Measurements from ENCODE around the gene SMTN.

The SMTN gene

DNA sequence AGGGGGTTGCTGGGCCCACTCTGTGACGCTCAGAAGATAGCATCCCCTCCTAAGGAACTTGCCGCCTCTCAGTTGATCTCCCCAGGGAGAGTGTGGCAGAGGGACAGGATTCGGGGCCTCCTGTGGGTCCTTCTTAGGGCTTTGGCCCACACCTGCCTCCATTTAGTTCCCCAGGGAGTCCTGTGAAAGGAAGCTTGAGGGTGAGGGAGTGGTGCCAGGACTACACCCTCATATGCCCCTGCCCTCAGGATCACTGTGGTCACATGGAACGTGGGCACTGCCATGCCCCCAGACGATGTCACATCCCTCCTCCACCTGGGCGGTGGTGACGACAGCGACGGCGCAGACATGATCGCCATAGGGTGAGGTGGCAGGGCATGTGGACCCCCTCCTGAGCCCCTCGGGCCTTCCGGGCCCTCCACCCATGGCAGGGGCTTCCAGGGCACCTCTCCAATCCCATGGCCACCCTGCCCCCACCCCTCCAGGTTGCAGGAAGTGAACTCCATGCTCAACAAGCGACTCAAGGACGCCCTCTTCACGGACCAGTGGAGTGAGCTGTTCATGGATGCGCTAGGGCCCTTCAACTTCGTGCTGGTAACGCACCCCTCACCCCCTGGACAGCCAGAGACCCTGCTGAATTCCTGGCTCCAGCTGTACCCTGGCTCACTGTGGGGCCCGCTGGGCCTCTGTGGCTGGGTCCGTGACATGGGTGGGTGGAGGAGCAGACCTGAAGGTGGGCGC is 45.2 kb downstream of the SMTN start:
- Histone ChIP-seq H3K27ac (no peak overlapping the region), H3K4me3 (no peak overlapping the region)
- DNase-seq (ENCODE audit: low spot score) = no peak
- no peak for TF ChIP-seq CTCF (IDR thresholded peaks at IDR 0.05)

DNA sequence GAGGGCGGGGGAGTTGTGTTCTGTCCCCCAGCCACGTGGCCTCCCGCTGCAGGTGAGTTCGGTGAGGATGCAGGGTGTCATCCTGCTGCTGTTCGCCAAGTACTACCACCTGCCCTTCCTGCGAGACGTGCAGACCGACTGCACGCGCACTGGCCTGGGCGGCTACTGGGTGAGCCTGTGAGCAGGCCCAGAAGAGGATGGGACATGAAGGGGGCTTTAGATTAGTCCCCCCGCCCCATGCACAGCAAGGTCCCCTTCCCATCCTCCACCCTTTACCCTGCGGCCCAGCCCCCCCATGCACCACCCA is 45.7 kb downstream of the SMTN start:
- no peak overlapping the region for H3K4me3 ChIP-seq
- H3K27ac ChIP-seq = no peak overlapping the region
- TF ChIP-seq CTCF (IDR thresholded peaks at IDR 0.05) = no peak
- no peak for DNase-seq (ENCODE audit: low spot score)

GRCh38 chr22:31127181-31127772 is 46.2 kb downstream of the SMTN start:
- H3K27ac ChIP-seq = no peak overlapping the region
- DNase-seq (ENCODE audit: low spot score) = peak; percentile 67
- H3K4me3 ChIP-seq = no peak overlapping the region
- no peak for TF ChIP-seq CTCF (IDR thresholded peaks at IDR 0.05)

DNA sequence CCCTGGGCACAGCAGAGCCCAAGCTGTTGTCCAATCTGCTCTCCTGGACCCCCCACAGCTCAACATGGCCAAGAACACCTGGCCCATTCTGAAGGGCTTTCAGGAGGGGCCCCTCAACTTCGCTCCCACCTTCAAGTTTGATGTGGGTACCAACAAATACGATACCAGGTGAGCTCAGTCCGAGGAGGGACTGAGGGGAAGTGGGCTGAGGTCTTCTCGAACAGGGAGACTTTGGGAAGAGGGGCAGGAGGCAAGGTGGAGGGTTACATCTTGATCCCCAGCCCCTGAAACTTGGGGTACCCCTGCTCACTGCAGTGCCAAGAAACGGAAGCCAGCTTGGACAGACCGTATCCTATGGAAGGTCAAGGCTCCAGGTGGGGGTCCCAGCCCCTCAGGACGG is 47.0 kb downstream of the SMTN start:
- no peak overlapping the region for H3K27ac ChIP-seq
- no peak for DNase-seq (ENCODE audit: low spot score)
- no peak for TF ChIP-seq CTCF (IDR thresholded peaks at IDR 0.05)
- no peak overlapping the region for H3K4me3 ChIP-seq

GRCh38 chr22:31130873-31131272 is 49.8 kb downstream of the SMTN start:
- Histone ChIP-seq H3K4me3 (no peak overlapping the region), H3K27ac (no peak overlapping the region)
- DNase-seq (ENCODE audit: low spot score) = no peak
- TF ChIP-seq CTCF (IDR thresholded peaks at IDR 0.05) = no peak

- H3K27ac ChIP-seq = no peak overlapping the region
- DNase-seq (ENCODE audit: low spot score) = no peak
- no peak for TF ChIP-seq CTCF (IDR thresholded peaks at IDR 0.05)
- H3K4me3 ChIP-seq = no peak overlapping the region
Measured at GRCh38 chr22:31133911-31134310, 52.8 kb downstream of the SMTN start.

- DNase-seq (ENCODE audit: low spot score) = no peak
- no peak for TF ChIP-seq CTCF (IDR thresholded peaks at IDR 0.05)
- Histone ChIP-seq H3K27ac (no peak overlapping the region), H3K4me3 (no peak overlapping the region)
Measured at GRCh38 chr22:31134688-31135087, 53.6 kb downstream of the SMTN start.
